Cardiac muscle cell (in vitro differentiated cells and primary cell): ENCODE data around the gene SYT1. TPM values are rescaled to one million over a fixed set of nuclear protein-coding genes. Genes with fewer than 3 reads are reported as not detected.

Experiments used
- DNase-seq, 2 donors: peaks; one replicate each; pipeline versions ENCODE4 v3.0.0 to v3.0.0-alpha.2; 2010 to 2017; ENCODE audit warnings: low read depth in 1 of 2, low spot score in 1 of 2
- H3K27ac ChIP-seq: fragments of 200-600 bp; sonication (generic); 2 replicates; pipeline ENCODE4 v1.5.1; 2016
- H3K27me3 ChIP-seq: fragments of 200-600 bp; sonication (generic); 2 replicates; pipeline ENCODE4 v1.6.0; 2016; ENCODE audit warnings: control low read depth
- H3K36me3 ChIP-seq: fragments of 200-600 bp; sonication (generic); 2 replicates; pipeline ENCODE4 v1.5.1; 2016; ENCODE audit warnings: control low read depth
- H3K4me1 ChIP-seq: fragments of 200-600 bp; sonication (generic); 2 replicates; pipeline ENCODE4 v1.8.1; 2017; ENCODE audit warnings: low read depth, mild to moderate bottlenecking, mixed run types
- H3K4me3 ChIP-seq: fragments of 200-600 bp; sonication (generic); 2 replicates; pipeline ENCODE4 v1.5.1; 2016; ENCODE audit warnings: mild to moderate bottlenecking
- H3K9me3 ChIP-seq: fragments of 200-600 bp; sonication (generic); 2 replicates; pipeline ENCODE4 v1.5.1; 2017; ENCODE audit warnings: low read depth, mild to moderate bottlenecking, control low read depth
- polyA plus RNA-seq: library from polyadenylated mRNA; unstranded; fragments of >200 nt; fragmentation: Nextera tagmentation; extraction: Ambion mirVana; gene quantifications from 2 replicates; pipeline ENCODE4 v1.2.1, GENCODE V29; 2016
- total RNA-seq: library from RNA; depleted of rRNA; stranded (reverse); fragments of >200 nt; gene quantifications from 2 replicates; pipeline ENCODE4 v1.2.3, GENCODE V29; 2016
- TF ChIP-seq, protein P1 (sequence below): IDR thresholded peaks from 2 replicates; pipeline ENCODE4 v1.5.1; 2012; ENCODE audit warnings: low read depth, mild to moderate bottlenecking, low read length

SYT1 gene
- total and polyA plus RNA-seq, 2 experiments from 2014 or later, result 0.50 to 0.66 TPM

- Histone ChIP-seq H3K9me3 (no peaks in the 10 kb centered on the region), H3K27me3 (no peaks in the 10 kb centered on the region), H3K4me1 (no peaks in the 10 kb centered on the region), H3K36me3 (no peaks in the 10 kb centered on the region), H3K27ac (no peak overlapping the region), H3K4me3 (no peak overlapping the region)
- no peak for DNase-seq
- TF ChIP-seq, protein P1, sequence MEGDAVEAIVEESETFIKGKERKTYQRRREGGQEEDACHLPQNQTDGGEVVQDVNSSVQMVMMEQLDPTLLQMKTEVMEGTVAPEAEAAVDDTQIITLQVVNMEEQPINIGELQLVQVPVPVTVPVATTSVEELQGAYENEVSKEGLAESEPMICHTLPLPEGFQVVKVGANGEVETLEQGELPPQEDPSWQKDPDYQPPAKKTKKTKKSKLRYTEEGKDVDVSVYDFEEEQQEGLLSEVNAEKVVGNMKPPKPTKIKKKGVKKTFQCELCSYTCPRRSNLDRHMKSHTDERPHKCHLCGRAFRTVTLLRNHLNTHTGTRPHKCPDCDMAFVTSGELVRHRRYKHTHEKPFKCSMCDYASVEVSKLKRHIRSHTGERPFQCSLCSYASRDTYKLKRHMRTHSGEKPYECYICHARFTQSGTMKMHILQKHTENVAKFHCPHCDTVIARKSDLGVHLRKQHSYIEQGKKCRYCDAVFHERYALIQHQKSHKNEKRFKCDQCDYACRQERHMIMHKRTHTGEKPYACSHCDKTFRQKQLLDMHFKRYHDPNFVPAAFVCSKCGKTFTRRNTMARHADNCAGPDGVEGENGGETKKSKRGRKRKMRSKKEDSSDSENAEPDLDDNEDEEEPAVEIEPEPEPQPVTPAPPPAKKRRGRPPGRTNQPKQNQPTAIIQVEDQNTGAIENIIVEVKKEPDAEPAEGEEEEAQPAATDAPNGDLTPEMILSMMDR, result no peak
These were observed 362.5 kb downstream of the SYT1 start for GRCh38 chr12:79227091-79227490.

- Histone ChIP-seq H3K4me1 (no peaks in the 10 kb centered on the region), H3K27me3 (no peaks in the 10 kb centered on the region), H3K4me3 (no peak overlapping the region), H3K27ac (no peak overlapping the region), H3K9me3 (no peaks in the 10 kb centered on the region), H3K36me3 (no peaks in the 10 kb centered on the region)
- TF ChIP-seq, protein P1, result no peak
- DNase-seq, result no peak
These were observed 363.1 kb downstream of the SYT1 start for GRCh38 chr12:79227646-79228045.

DNA sequence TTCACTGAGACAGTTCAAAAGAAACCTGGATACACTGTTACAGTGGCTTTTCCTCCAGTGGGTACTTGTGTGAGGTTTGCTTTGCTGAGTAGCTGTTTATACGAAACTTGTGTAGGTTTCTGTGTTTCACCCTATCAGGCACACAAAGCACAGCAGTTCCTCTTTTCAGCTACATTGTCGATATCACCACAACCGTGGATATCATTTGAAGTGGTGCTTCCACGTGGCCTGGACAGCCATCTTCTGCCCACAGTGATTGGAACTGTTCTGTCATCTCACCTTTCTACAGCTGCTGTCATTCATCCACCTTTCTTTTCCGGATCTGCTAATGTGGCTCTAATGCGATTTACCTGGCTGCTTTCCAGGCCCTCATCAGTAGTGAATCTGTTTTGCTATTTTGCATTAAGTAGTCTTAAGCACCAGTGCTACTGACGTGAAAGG, 368.8 kb downstream of the SYT1 start:
- TF ChIP-seq, protein P1, result no peak
- H3K27ac ChIP-seq, result no peak overlapping the region

DNA sequence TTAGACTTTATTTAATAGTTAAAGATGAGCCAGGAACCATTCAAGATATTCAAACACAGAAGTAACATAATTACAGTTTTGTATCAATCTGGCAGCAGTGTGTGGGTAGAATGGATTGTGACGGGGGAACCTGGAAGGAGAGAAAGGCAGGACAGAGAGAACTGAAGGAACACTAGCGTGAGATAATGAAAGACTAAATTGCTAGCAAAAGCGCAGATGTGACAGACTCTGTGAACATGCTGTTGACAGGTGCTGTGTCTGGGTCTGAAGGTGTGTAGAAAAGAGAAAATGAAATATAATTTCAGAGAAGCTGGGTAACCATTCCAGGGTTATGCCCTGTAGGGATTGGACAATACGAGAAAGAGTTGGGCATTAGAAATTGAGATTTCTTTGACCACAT, 372.3 kb downstream of the SYT1 start:
- Histone ChIP-seq H3K4me3 (no peak overlapping the region), H3K4me1 (no peaks in the 10 kb centered on the region), H3K9me3 (no peaks in the 10 kb centered on the region), H3K27me3 (no peaks in the 10 kb centered on the region), H3K27ac (no peak overlapping the region), H3K36me3 (no peaks in the 10 kb centered on the region)
- DNase-seq, result no peak
- TF ChIP-seq, protein P1, result no peak

More for the DNA sequence above, 368.8 kb downstream of the SYT1 start:
- no peaks in the 10 kb centered on the region for H3K36me3 ChIP-seq
- no peaks in the 10 kb centered on the region for H3K27me3 ChIP-seq
- no peak overlapping the region for H3K4me3 ChIP-seq
- DNase-seq, result no peak
- no peaks in the 10 kb centered on the region for H3K4me1 ChIP-seq
- no peaks in the 10 kb centered on the region for H3K9me3 ChIP-seq

- no peaks in the 10 kb centered on the region for H3K27me3 ChIP-seq
- TF ChIP-seq, protein P1, result no peak
- no peak overlapping the region for H3K27ac ChIP-seq
- H3K36me3 ChIP-seq, result no peaks in the 10 kb centered on the region
- no peak for DNase-seq
- H3K9me3 ChIP-seq, result no peaks in the 10 kb centered on the region
- no peak overlapping the region for H3K4me3 ChIP-seq
- no peaks in the 10 kb centered on the region for H3K4me1 ChIP-seq
These were observed 373.7 kb downstream of the SYT1 start for GRCh38 chr12:79238246-79238645.

- H3K27me3 ChIP-seq, result no peaks in the 10 kb centered on the region
- no peaks in the 10 kb centered on the region for H3K9me3 ChIP-seq
- H3K36me3 ChIP-seq, result no peaks in the 10 kb centered on the region
- H3K4me1 ChIP-seq, result peaks cover 7% of the 10 kb centered on the region
- no peak overlapping the region for H3K27ac ChIP-seq
- TF ChIP-seq, protein P1, result no peak
- no peak for DNase-seq
- no peak overlapping the region for H3K4me3 ChIP-seq
These were observed 382.9 kb downstream of the SYT1 start for GRCh38 chr12:79247494-79247893.
